ENCODE data around the gene NACC2.
"Not testable (repeated sequence)": the region's sequence is repeated elsewhere in the genome, so short reads cannot be mapped to it uniquely, and the experiment has no call there.

Gene NACC2

DNA sequence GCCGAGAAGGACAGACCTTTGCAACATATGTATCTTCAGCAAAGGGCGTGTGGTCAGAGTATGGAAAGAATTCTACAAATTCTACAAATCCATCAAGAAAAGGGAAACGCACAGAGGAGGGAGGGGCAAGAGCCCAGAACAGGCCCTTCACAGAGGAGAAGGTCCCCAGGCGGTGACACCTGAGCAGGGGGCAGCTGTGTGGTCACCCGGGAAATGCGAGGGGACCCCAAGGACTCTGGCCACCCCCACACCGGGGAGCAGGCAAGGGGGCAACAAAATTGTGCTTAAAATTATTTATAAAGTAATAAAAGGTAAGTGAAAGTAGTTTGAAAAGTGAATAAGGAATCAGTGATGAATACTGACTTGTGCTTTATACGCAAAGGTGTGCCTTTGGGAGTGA, 17.6 kb downstream of the NACC2 start:
- TF ChIP-seq, protein P1, sequence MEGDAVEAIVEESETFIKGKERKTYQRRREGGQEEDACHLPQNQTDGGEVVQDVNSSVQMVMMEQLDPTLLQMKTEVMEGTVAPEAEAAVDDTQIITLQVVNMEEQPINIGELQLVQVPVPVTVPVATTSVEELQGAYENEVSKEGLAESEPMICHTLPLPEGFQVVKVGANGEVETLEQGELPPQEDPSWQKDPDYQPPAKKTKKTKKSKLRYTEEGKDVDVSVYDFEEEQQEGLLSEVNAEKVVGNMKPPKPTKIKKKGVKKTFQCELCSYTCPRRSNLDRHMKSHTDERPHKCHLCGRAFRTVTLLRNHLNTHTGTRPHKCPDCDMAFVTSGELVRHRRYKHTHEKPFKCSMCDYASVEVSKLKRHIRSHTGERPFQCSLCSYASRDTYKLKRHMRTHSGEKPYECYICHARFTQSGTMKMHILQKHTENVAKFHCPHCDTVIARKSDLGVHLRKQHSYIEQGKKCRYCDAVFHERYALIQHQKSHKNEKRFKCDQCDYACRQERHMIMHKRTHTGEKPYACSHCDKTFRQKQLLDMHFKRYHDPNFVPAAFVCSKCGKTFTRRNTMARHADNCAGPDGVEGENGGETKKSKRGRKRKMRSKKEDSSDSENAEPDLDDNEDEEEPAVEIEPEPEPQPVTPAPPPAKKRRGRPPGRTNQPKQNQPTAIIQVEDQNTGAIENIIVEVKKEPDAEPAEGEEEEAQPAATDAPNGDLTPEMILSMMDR (IDR thresholded peaks at IDR 0.05; ENCODE audit: extremely low read depth, insufficient read depth, missing control alignments), result no peak
- DNase-seq (ENCODE audit: low spot score), result no peak
- in situ Hi-C loops (cut with MboI; ENCODE audit: low pct_unique_long_range_greater_than_20kb, low sequenced_read_pairs, unreplicated experiment), result no loop called here

DNA sequence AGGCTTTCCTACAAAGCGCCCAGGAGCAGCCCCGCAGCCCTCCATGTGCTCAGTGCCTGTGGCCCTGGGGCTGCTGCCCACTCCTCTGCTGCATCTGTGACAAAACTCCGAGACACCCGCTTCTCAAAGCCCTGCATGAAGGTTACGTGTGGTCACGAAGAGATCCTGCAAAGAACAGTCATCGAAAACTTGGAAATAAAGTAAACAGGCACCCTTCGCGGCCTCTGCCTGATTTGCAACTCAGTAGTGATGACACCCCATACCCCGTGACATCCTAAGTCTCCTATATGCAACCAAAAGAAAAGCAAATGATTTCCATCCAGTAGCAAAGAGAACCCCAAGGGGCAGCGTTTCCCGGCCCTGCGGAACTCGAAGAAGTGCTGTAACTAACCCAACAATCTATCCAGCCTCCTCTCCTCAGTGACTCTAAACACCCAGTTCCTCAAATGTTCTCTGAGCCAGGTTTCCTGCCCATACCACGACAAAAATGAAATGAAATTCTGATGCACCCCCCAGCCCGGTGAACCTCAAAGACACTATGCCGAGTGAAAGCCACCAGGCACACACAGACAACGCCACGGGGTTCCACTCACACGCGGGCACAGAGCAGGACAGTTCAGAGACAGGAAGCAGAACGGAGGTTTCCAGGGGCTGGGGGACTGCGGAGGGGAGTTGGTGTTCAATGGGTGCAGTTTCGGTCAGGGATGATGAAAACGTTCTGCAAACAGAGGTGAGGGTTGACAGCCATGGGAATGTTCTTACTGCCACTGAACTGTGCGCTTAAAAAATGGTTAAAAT, 19.0 kb downstream of the NACC2 start:
- in situ Hi-C loops (cut with MboI; ENCODE audit: low pct_unique_long_range_greater_than_20kb, low sequenced_read_pairs, unreplicated experiment), result no loop called here
- DNase-seq (ENCODE audit: low spot score), result no peak
- TF ChIP-seq, protein P1 (IDR thresholded peaks at IDR 0.05; ENCODE audit: extremely low read depth, insufficient read depth, missing control alignments), result no peak

DNA sequence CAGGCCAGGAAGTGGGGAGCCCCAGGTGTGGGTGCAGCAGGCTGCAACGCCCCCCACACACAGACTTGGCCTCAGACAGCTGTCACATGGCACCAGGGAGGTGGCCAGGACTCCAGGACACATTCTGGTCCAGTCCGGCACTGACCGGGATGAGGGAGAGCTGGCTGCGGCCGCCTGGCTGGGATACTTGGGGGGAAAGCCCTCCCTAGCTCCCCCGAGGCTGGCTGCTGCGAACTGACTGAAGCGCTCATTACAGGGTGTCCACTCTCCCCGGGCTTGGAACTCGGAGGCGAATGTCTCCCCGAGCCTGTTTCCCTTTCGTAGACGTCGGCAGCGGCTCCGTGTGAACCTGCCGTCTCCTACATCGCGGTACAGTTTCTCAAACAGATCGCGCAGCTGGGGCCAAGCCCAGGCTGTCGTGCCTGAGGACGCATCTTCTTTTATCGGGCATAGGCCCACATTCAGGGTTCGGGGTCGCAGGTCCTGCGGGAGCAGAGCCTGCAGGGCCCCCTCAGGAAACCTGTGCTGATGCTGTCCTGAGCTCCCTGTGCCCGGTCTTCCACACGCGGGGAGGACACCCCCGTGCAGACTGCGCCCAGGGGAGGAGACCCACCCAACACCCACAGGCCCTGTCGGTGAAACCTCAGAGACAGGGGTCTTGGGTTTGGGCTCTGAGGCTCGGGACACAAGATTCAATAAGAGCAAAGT, 19.8 kb downstream of the NACC2 start:
- DNase-seq (ENCODE audit: low spot score), result no peak
- in situ Hi-C loops (cut with MboI; ENCODE audit: low pct_unique_long_range_greater_than_20kb, low sequenced_read_pairs, unreplicated experiment), result no loop called here
- TF ChIP-seq, protein P1 (IDR thresholded peaks at IDR 0.05; ENCODE audit: extremely low read depth, insufficient read depth, missing control alignments), result no peak

DNA sequence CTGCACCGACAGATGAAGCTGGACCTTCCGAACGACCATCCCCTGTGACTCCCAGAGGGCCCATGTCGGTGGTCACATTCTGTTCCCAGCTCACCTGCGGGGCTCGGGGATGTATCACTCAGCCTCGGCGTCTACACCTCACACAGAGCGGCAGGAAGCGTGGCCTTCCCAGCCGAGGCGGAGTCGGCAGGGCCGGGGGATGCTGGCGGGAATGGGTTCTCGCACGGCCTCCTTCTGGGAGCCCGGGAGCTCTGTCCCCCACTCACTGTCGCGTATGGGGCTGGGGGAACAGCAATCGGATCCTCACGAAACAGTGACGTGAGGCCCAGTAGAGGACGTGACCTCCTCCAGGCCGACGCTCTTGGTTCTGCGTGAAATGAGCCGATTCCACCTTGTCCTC, 20.4 kb downstream of the NACC2 start:
- no peak for DNase-seq (ENCODE audit: low spot score)
- TF ChIP-seq, protein P1 (IDR thresholded peaks at IDR 0.05; ENCODE audit: extremely low read depth, insufficient read depth, missing control alignments), result no peak
- in situ Hi-C loops (cut with MboI; ENCODE audit: low pct_unique_long_range_greater_than_20kb, low sequenced_read_pairs, unreplicated experiment), result no loop called here

DNA sequence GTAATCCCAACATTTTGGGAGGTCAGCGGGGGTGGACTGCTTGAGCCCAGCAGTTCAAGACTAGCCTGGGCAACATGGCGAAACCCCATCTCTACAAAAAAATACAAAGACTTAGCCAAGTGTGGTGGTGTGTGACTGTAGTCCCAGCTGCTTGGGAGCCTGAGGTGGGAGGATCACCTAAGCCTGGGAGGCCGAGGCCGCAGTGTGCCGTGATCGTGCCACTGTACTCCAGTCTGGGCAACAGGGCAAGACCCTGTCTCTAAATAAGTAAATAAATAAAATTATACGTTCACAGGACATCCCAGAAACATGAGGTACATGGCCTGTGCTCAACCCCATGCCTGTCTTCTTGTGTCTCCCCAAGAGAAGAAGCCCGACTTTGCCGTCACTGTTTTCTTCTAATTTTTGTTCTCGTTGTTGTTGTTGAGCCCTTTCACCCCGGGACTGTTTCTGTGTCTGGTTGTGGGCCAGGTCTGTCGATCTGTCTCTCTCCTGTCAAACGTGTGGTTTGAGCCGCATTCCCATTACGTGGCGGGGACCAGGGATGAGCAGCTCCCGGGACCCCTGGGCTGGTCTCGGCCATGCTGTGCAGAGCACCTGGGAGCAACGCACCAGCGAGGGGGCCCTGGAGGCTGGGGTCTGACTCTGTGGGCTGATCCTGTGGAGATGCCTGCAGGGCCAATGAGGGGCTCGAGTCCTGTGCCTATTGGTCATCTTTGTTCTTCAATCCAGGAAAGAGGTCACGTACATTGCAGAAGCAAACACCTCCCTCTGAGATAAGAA, 32.2 kb downstream of the NACC2 start:
- TF ChIP-seq, protein P1 (IDR thresholded peaks at IDR 0.05; ENCODE audit: extremely low read depth, insufficient read depth, missing control alignments), result no peak
- no peak for DNase-seq (ENCODE audit: low spot score)
- in situ Hi-C loops (cut with MboI; ENCODE audit: low pct_unique_long_range_greater_than_20kb, low sequenced_read_pairs, unreplicated experiment), result no loop called here

DNA sequence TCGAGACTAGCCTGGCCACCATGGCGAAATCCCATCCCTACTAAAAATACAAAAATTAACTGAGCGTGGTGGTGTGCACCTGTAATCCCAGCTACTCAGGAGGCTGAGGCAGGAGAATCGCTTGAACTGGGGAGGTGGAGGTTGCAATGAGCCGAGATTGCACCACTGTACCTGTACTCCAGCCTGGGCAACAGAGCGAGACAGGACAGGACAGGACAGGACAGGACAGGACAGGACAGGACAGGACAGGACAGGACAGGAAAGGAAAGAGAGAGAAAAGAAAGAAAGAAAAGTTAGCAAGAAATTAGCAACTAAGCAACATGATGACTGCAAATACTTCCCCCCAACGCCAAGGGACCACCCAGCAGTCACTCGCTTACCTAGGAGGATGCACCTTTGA, 33.2 kb downstream of the NACC2 start:
- DNase-seq (ENCODE audit: low spot score); in situ Hi-C loops (cut with MboI; ENCODE audit: low pct_unique_long_range_greater_than_20kb, low sequenced_read_pairs, unreplicated experiment): not testable (repeated sequence)

Measured in GM13977 (cell line).